GM12878 (cell line): Measurements from ENCODE around the gene ALX1. TPM values are rescaled to one million over a fixed set of nuclear protein-coding genes. Genes with fewer than 3 reads are reported as not detected.

Source experiments
- ATAC-seq: fragments of 200-7000 bp; cut with Tn5 transposase; 3 replicates; pipeline ENCODE4 v1.9.1; 2020; ENCODE audit warnings: mild to moderate bottlenecking, moderate library complexity
- BruUV-seq: library from RNA; stranded (reverse); fragments of 400-500 nt; replicated peaks from 2 replicates; lab custom pipeline; 2021; lab: Mats Ljungman, UMichigan
- CTCF ChIA-PET: fragments of 300-600 bp; sonication (Branson Sonifier 250); formaldehyde crosslinking; extraction: SDS; loops from one replicate; lab custom pipeline; 2021; ENCODE audit warnings: inconsistent platforms; lab: Yijun Ruan, JAX
- POLR2A ChIA-PET: fragments of 350-600 bp; formaldehyde crosslinking; extraction: SDS; loops from one replicate; lab custom pipeline; 2021; ENCODE audit warnings: inconsistent platforms; lab: Charles Lee
- RAD21 ChIA-PET: fragments of 300-600 bp; sonication (Branson Sonifier 250); formaldehyde crosslinking; loops from one replicate; lab custom pipeline; 2023; ENCODE audit warnings: antibody characterized with exemption; ENCODE audit not compliant: unreplicated experiment; lab: Charles Lee
- SMC1A ChIA-PET: fragments of 300-600 bp; sonication (Branson Sonifier 250); formaldehyde crosslinking; loops from one replicate; lab custom pipeline; 2023; ENCODE audit not compliant: unreplicated experiment, uncharacterized antibody; lab: Charles Lee
- DNase-seq: peaks from one replicate; pipeline ENCODE4 v3.0.0-alpha.2; 2011; ENCODE audit warnings: low read depth, low spot score
- FAIRE-seq: peaks from 3 replicates; lab custom pipeline; 2011; peaks lifted over from hg19 to GRCh38; lab: Jason Lieb, UNC
- H2AFZ ChIP-seq: 2 replicates; pipeline ENCODE4 v1.6.0; 2011; ENCODE audit warnings: low read depth, low read length, control low read depth; ENCODE audit not compliant: control insufficient read depth
- H3K27ac ChIP-seq: 2 replicates; pipeline ENCODE4 v1.5.1; 2011; ENCODE audit warnings: control low read depth; ENCODE audit not compliant: control insufficient read depth, insufficient read depth
- H3K27me3 ChIP-seq, 2 experiments: replicated peaks in 1 of 2; 2 replicates each; pipeline versions ENCODE4 v1.6.0 to v1.6.1; 2011; ENCODE audit warnings: low read length in 1 of 2; ENCODE audit not compliant: control insufficient read depth in 2 of 2, insufficient read depth in 2 of 2
- H3K36me3 ChIP-seq, 2 experiments: 2 replicates each; pipeline ENCODE4 v1.5.1; 2011; ENCODE audit warnings: low read length in 1 of 2; ENCODE audit not compliant: control insufficient read depth in 2 of 2, insufficient read depth in 2 of 2
- H3K4me1 ChIP-seq: 2 replicates; pipeline ENCODE4 v1.6.1; 2011; ENCODE audit warnings: mild to moderate bottlenecking, low read length, moderate library complexity, mixed read lengths; ENCODE audit not compliant: control insufficient read depth, insufficient read depth
- H3K4me2 ChIP-seq: 2 replicates; pipeline ENCODE4 v1.6.0; 2011; ENCODE audit warnings: control low read depth; ENCODE audit not compliant: control insufficient read depth, insufficient read depth
- H3K4me3 ChIP-seq: fragments of 200-600 bp; sonication (generic); 2 replicates; pipeline ENCODE4 v1.5.1; 2016
- H3K79me2 ChIP-seq: 2 replicates; pipeline ENCODE4 v1.6.0; 2011; ENCODE audit warnings: low read length; ENCODE audit not compliant: control insufficient read depth, insufficient read depth
- H3K9ac ChIP-seq: 2 replicates; pipeline ENCODE4 v1.8.0; 2011; ENCODE audit warnings: low read length, control low read depth, mixed read lengths; ENCODE audit not compliant: control insufficient read depth, insufficient read depth
- H3K9me3 ChIP-seq: replicated peaks from 3 replicates; pipeline ENCODE4 v1.5.1; 2011; ENCODE audit warnings: mild to moderate bottlenecking, low read length; ENCODE audit not compliant: control insufficient read depth, insufficient read depth
- H4K20me1 ChIP-seq: 2 replicates; pipeline ENCODE4 v1.6.0; 2011; ENCODE audit not compliant: control insufficient read depth, insufficient read depth
- CBFB ChIP-seq: IDR thresholded peaks from 2 replicates; pipeline ENCODE4 v1.6.1; 2016; ENCODE audit warnings: antibody characterized with exemption, low read depth
- CHD2 ChIP-seq: IDR thresholded peaks from 2 replicates; pipeline ENCODE4 v1.6.1; 2011; ENCODE audit warnings: low read depth, low read length, improper control_type of control experiment, borderline replicate concordance
- EED ChIP-seq: sonication (generic); IDR thresholded peaks from 2 replicates; pipeline ENCODE4 v1.6.1; 2016; ENCODE audit warnings: antibody characterized with exemption, low read depth
- FOXK2 ChIP-seq: fragments of 450-650 bp; IDR thresholded peaks from 2 replicates; pipeline ENCODE4 v1.6.1; 2017; ENCODE audit warnings: mild to moderate bottlenecking, moderate library complexity
- IKZF1 ChIP-seq: fragments of 450-650 bp; conservative IDR thresholded peaks from 2 replicates; pipeline ENCODE4 v1.6.1; 2017; ENCODE audit warnings: antibody characterized with exemption, mild to moderate bottlenecking
- JUND ChIP-seq: IDR thresholded peaks from 2 replicates; pipeline ENCODE4 v1.6.1; 2012; ENCODE audit warnings: low read depth, mild to moderate bottlenecking, low read length, improper control_type of control experiment, moderate library complexity
- KLF5 ChIP-seq: fragments of 450-650 bp; IDR thresholded peaks from 2 replicates; pipeline ENCODE4 v1.6.1; 2014; ENCODE audit warnings: mild to moderate bottlenecking; ENCODE audit not compliant: partially characterized antibody
- MEF2A ChIP-seq: IDR thresholded peaks from 2 replicates; pipeline ENCODE4 v1.6.1; 2011; ENCODE audit warnings: low read depth, mild to moderate bottlenecking, low read length, moderate library complexity; ENCODE audit not compliant: insufficient read depth
- NBN ChIP-seq: fragments of 450-650 bp; IDR thresholded peaks from 2 replicates; pipeline ENCODE4 v1.6.1; 2016
- PAX8 ChIP-seq: fragments of 450-650 bp; IDR thresholded peaks from 2 replicates; pipeline ENCODE4 v1.6.1; 2017; ENCODE audit warnings: mild to moderate bottlenecking, moderate library complexity
- POLR2A ChIP-seq: IDR thresholded peaks from 2 replicates; pipeline ENCODE4 v1.6.1; 2011; ENCODE audit warnings: low read depth, mild to moderate bottlenecking, low read length
- RAD21 ChIP-seq: IDR thresholded peaks from 2 replicates; pipeline ENCODE4 v1.6.1; 2011; ENCODE audit warnings: mild to moderate bottlenecking, low read depth, low read length, moderate library complexity; ENCODE audit not compliant: insufficient read depth
- RFX5 ChIP-seq: IDR thresholded peaks from 2 replicates; pipeline ENCODE4 v1.6.1; 2011; ENCODE audit warnings: low read depth, low read length, improper control_type of control experiment
- TARDBP ChIP-seq: IDR thresholded peaks from 2 replicates; pipeline ENCODE4 v1.6.1; 2016; ENCODE audit warnings: borderline replicate concordance
- TBL1XR1 ChIP-seq: IDR thresholded peaks from 2 replicates; pipeline ENCODE4 v1.6.1; 2012; ENCODE audit warnings: low read depth, low read length, improper control_type of control experiment
- ZNF207 ChIP-seq: fragments of 450-650 bp; IDR thresholded peaks from 2 replicates; pipeline ENCODE4 v1.6.1; 2014; ENCODE audit warnings: antibody characterized with exemption, mild to moderate bottlenecking, borderline replicate concordance
- WGBS: methylation state at CpG from one replicate; pipeline ENCODE4 v1.1.6; 2016; ENCODE audit warnings: low lambda C conversion rate; ENCODE audit not compliant: insufficient replicate concordance, insufficient coverage; ENCODE audit errors: missing lambda C conversion rate; 5-methylcytosine and 5-hydroxymethylcytosine counted together
- in situ Hi-C: fragments of 300-500 bp; cut with MboI; formaldehyde crosslinking; loops from 9 replicates; pipeline ENCODE4 v1.14.3; 2018; ENCODE audit warnings: mixed read lengths
- intact Hi-C: fragments of 100-400 bp; cut with micrococcal nuclease; formaldehyde crosslinking; loops from one replicate; pipeline ENCODE4 v1.14.2; 2022; ENCODE audit not compliant: unreplicated experiment
- polyA plus RNA-seq, 11 experiments: library from polyadenylated mRNA; depleted of rRNA in 4 of 11; unstranded in 6 of 11; stranded (reverse) in 5 of 11; fragments of >200 nt; fragmentation: Nextera tagmentation in 4 of 11; fragmentation: Illumina TruSeq in 1 of 11; extraction: Ambion mirVana in 4 of 11; extraction: Trizol in 1 of 11; gene quantifications; 1 replicate in 1 of 11; 2 replicates in 10 of 11; pipeline versions ENCODE4 v1.2.1 to v1.2.3, GENCODE V29; 2011 to 2016; ENCODE audit warnings: inconsistent platforms in 2 of 11, missing spikeins in 2 of 11, low read depth in 1 of 11
- total RNA-seq, 4 experiments: library from RNA; depleted of rRNA in 3 of 4; stranded (reverse); fragments of >200 nt in 3 of 4; fragmentation: Illumina TruSeq in 1 of 4; extraction: Trizol in 1 of 4; gene quantifications; 2 replicates each; pipeline versions ENCODE4 v1.2.1 to v1.2.3, GENCODE V29; 2013 to 2021
- TF ChIP-seq, protein P1 (sequence below): fragments of 450-650 bp; formaldehyde crosslinking; IDR thresholded peaks from 2 replicates; pipeline ENCODE4 v1.4.0; 2022; ENCODE audit warnings: mild to moderate bottlenecking, moderate library complexity
- TF ChIP-seq, protein P2 (sequence below): IDR thresholded peaks from 2 replicates; pipeline ENCODE4 v1.6.1; 2011; ENCODE audit warnings: low read depth, mild to moderate bottlenecking, low read length, moderate library complexity, borderline replicate concordance; ENCODE audit errors: extremely low read depth

Gene ALX1
- total and polyA plus RNA-seq, 10 of the 15 experiments (the other 5 are each of a cell fraction or from before 2014, with no cell fraction given): 0.06 TPM; not detected in 9

DNA sequence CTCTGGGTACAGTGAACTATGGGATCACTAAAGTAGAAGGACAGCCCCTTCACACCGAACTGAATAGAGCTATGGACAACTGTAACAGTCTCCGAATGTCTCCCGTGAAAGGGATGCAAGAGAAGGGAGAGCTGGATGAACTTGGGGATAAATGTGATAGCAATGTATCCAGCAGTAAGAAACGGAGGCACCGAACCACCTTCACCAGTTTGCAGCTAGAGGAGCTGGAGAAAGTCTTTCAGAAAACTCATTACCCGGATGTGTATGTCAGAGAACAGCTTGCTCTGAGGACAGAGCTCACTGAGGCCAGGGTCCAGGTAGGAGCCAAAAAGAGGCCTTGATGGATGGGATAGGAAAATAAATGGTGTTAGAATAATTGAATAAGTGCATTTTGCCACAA lies 3.5 kb downstream of the ALX1 start:
- H3K36me3 ChIP-seq: no peaks in the 10 kb centered on the region
- ChIA-PET POLR2A (no interaction called here), CTCF (interaction anchor here (0.6 to 0.9 kb wide), 2 partner anchors 27 to 136 kb away, joined by 3 to 5 read pairs; no protein-coding TSS in a partner anchor), RAD21 (no interaction called here), SMC1A (interaction anchor here (0.8 kb wide), 1 partner anchor 39 kb away, joined by 4 read pairs; no protein-coding TSS in a partner anchor)
- no peak overlapping the region for H3K4me2 ChIP-seq
- in situ Hi-C loops (no loop called here), intact Hi-C loops (no loop called here)
- WGBS: 43% methylated on average over 6 of the region's 6 CpGs
- no TSS peak for BruUV-seq
- no peak overlapping the region for H3K9ac ChIP-seq
- no peak for FAIRE-seq
- TF ChIP-seq RFX5 (no peak), MEF2A (no peak), NBN (no peak), FOXK2 (no peak)
- no peaks in the 10 kb centered on the region; a peak in 3 of 4 replicates for H3K27me3 ChIP-seq
- H3K9me3 ChIP-seq: no peaks in the 10 kb centered on the region
- no peak overlapping the region for H3K4me3 ChIP-seq
- H3K4me1 ChIP-seq: no peaks in the 10 kb centered on the region
- no peaks in the 10 kb centered on the region for H4K20me1 ChIP-seq
- no peak overlapping the region for H2AFZ ChIP-seq
- no peak overlapping the region for H3K27ac ChIP-seq
- no peaks in the 10 kb centered on the region for H3K79me2 ChIP-seq
- no peak for ATAC-seq
- DNase-seq: no peak

DNA sequence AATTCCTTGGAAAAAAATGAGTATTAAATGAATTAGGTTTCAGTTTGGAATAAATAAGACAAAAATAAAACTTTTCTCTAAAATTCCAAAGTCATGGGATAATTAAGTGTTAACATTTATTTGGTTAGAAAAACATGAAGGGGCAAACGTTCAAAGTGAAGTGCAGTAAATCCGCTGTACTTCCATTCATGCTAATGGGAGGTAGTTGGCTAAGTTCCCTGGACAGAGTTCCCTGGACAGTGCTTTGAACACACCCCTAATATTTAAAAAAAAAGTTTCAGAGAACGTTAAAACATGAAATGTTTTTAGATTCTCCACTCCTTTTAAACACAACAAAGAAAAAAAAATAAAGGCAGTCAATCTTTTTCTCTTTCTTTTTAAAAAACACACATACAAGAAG lies 16.3 kb downstream of the ALX1 start:
- no peak for DNase-seq
- CTCF ChIA-PET: interaction anchor here (1.6 kb wide), 1 partner anchor 14 kb away, joined by 12 read pairs; no protein-coding TSS in a partner anchor
- H3K36me3 ChIP-seq: no peaks in the 10 kb centered on the region
- H3K79me2 ChIP-seq: no peaks in the 10 kb centered on the region
- no peak overlapping the region for H2AFZ ChIP-seq
- RAD21 ChIA-PET: no interaction called here
- no peaks in the 10 kb centered on the region for H3K9me3 ChIP-seq
- no peaks in the 10 kb centered on the region for H4K20me1 ChIP-seq
- BruUV-seq: no TSS peak
- H3K9ac ChIP-seq: no peak overlapping the region
- no peak for FAIRE-seq
- WGBS: 33% methylated on average over 3 of the region's 3 CpGs
- H3K4me2 ChIP-seq: no peak overlapping the region
- H3K4me1 ChIP-seq: no peaks in the 10 kb centered on the region
- no peak for ATAC-seq
- in situ Hi-C loops: no loop called here
- no peaks in the 10 kb centered on the region for H3K27me3 ChIP-seq
- SMC1A ChIA-PET: no interaction called here
- H3K27ac ChIP-seq: no peak overlapping the region
- POLR2A ChIA-PET: no interaction called here
- intact Hi-C loops: no loop called here
- no peak overlapping the region for H3K4me3 ChIP-seq
- no peak for TF ChIP-seq CBFB
- TF ChIP-seq, protein P1, sequence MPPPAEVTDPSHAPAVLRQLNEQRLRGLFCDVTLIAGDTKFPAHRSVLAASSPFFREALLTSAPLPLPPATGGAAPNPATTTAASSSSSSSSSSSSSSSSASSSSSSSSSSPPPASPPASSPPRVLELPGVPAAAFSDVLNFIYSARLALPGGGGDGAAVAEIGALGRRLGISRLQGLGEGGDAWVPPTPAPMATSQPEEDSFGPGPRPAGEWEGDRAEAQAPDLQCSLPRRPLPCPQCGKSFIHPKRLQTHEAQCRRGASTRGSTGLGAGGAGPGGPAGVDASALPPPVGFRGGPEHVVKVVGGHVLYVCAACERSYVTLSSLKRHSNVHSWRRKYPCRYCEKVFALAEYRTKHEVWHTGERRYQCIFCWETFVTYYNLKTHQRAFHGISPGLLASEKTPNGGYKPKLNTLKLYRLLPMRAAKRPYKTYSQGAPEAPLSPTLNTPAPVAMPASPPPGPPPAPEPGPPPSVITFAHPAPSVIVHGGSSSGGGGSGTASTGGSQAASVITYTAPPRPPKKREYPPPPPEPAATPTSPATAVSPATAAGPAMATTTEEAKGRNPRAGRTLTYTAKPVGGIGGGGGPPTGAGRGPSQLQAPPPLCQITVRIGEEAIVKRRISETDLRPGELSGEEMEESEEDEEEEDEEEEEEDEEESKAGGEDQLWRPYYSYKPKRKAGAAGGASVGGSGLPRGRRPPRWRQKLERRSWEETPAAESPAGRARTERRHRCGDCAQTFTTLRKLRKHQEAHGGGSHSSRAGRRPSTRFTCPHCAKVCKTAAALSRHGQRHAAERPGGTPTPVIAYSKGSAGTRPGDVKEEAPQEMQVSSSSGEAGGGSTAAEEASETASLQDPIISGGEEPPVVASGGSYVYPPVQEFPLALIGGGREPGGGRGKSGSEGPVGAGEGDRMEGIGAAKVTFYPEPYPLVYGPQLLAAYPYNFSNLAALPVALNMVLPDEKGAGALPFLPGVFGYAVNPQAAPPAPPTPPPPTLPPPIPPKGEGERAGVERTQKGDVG (CRISPR knock-in tag): no peak
- TF ChIP-seq, protein P2, sequence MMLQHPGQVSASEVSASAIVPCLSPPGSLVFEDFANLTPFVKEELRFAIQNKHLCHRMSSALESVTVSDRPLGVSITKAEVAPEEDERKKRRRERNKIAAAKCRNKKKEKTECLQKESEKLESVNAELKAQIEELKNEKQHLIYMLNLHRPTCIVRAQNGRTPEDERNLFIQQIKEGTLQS: no peak
- no peak for TF ChIP-seq TBL1XR1
- TF ChIP-seq IKZF1: no peak
- TF ChIP-seq CHD2: no peak
- no peak for TF ChIP-seq ZNF207
- no peak for TF ChIP-seq JUND
- no peak for TF ChIP-seq PAX8
- TF ChIP-seq KLF5: no peak
- no peak for TF ChIP-seq EED
- TF ChIP-seq TARDBP: no peak
- TF ChIP-seq POLR2A: no peak
- TF ChIP-seq RAD21: no peak
